Measurements from ENCODE around the gene CDK14. TPM values are rescaled to one million over a fixed set of nuclear protein-coding genes. Genes with fewer than 3 reads are reported as not detected.

CDK14 gene
- polyA plus RNA-seq, 3 donors, result 1.7 to 2.5 (median 2.1) TPM

GRCh38 chr7:90951986-90952954, 356.1 kb downstream of the CDK14 start:
- Histone ChIP-seq H3K9me3 (replicated peaks in 1 of 2; ENCODE audit: control insufficient read depth in 1 of 2, insufficient read depth in 1 of 2, low read length in 2 of 2) (no peaks in the 10 kb centered on the region), H3K79me2 (ENCODE audit: insufficient read depth, low read length) (no peaks in the 10 kb centered on the region), H2AFZ (ENCODE audit: insufficient read depth, low read depth, low read length, poor library complexity, severe bottlenecking) (no peak overlapping the region), H3K4me3 (replicated peaks in 1 of 3; ENCODE audit: low read depth in 2 of 3, low read length in 3 of 3) (no peak overlapping the region), H3K36me3 (replicated peaks in 1 of 2; ENCODE audit: control insufficient read depth in 1 of 2, insufficient read depth in 2 of 2, low read length in 2 of 2) (peaks cover 0 to 8% of the 10 kb centered on the region in 2 donors), H3K4me2 (replicated peaks; ENCODE audit: extremely low read depth, low read length, poor library complexity, severe bottlenecking) (no peak overlapping the region), H3K27me3 (ENCODE audit: control insufficient read depth in 2 of 2, insufficient read depth in 2 of 2, low read length in 2 of 2) (no peaks in the 10 kb centered on the region), H3K27ac (ENCODE audit: low read depth in 1 of 2, low read length in 2 of 2) (no peak overlapping the region), H3K4me1 (ENCODE audit: control insufficient read depth in 1 of 2, insufficient read depth in 2 of 2, low read length in 2 of 2) (no peaks in the 10 kb centered on the region), H3K9ac (ENCODE audit: insufficient read depth, low read length, poor library complexity, severe bottlenecking) (no peak overlapping the region), H4K20me1 (ENCODE audit: insufficient read depth, low read length) (no peaks in the 10 kb centered on the region)
- no peak for DNase-seq
- TF ChIP-seq, protein P1, sequence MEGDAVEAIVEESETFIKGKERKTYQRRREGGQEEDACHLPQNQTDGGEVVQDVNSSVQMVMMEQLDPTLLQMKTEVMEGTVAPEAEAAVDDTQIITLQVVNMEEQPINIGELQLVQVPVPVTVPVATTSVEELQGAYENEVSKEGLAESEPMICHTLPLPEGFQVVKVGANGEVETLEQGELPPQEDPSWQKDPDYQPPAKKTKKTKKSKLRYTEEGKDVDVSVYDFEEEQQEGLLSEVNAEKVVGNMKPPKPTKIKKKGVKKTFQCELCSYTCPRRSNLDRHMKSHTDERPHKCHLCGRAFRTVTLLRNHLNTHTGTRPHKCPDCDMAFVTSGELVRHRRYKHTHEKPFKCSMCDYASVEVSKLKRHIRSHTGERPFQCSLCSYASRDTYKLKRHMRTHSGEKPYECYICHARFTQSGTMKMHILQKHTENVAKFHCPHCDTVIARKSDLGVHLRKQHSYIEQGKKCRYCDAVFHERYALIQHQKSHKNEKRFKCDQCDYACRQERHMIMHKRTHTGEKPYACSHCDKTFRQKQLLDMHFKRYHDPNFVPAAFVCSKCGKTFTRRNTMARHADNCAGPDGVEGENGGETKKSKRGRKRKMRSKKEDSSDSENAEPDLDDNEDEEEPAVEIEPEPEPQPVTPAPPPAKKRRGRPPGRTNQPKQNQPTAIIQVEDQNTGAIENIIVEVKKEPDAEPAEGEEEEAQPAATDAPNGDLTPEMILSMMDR (IDR thresholded peaks at IDR 0.05), result no peak
- Mint-ChIP-seq H3K4me3 (no peak overlapping the region), H3K36me3 (peaks cover 3 to 12% of the 10 kb centered on the region in 2 donors), H3K9me3 (peaks cover 0 to 2% (median 0%) of the 10 kb centered on the region in 7 donors), H3K27me3 (ENCODE audit: low read depth in 3 of 3) (peaks cover 0 to 2% (median 0%) of the 10 kb centered on the region in 3 donors), H3K4me1 (no peaks in the 10 kb centered on the region), H3K27ac (no peak overlapping the region)
- no CpG with 5 or more reads among the region's 7 CpGs for WGBS (ENCODE audit: insufficient coverage)
- intact Hi-C loops (cut with micrococcal nuclease), result no loop called here

DNA sequence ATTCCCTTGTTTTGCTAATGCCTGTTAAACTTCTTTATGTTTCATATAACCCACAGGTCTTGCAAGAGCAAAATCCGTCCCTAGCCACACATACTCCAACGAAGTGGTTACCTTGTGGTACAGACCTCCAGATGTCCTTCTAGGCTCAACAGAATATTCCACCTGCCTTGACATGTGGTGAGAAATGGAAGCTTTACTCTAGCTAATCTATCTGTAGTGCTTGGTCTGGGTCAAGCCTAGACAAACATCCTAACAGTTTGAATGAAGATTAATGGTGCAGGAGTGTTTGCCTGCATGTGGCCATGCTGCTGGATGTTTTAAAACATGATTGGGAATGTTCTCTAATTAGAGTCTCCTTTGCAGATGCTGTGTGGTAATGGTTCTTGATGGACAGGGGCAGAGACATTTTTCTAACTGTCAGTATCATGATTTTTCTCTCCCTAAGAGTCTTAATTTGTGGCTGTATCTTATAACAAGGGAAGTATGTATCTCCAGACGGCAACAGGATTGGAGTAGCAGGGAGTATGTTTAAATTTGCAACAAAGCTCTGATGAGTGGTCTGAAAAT, 359.6 kb downstream of the CDK14 start:
- Mint-ChIP-seq H3K9me3 (peaks cover 0 to 3% (median 0%) of the 10 kb centered on the region in 7 donors), H3K4me3 (no peak overlapping the region), H3K27me3 (ENCODE audit: low read depth in 3 of 3) (peaks cover 0 to 2% (median 0%) of the 10 kb centered on the region in 3 donors), H3K4me1 (no peaks in the 10 kb centered on the region), H3K36me3 (peaks cover 3 to 20% of the 10 kb centered on the region in 2 donors), H3K27ac (peak overlapping the region in 1 of 7 donors; percentile 4)
- Histone ChIP-seq H4K20me1 (ENCODE audit: insufficient read depth, low read length) (no peaks in the 10 kb centered on the region), H3K9ac (ENCODE audit: insufficient read depth, low read length, poor library complexity, severe bottlenecking) (no peak overlapping the region), H3K27me3 (ENCODE audit: control insufficient read depth in 2 of 2, insufficient read depth in 2 of 2, low read length in 2 of 2) (no peaks in the 10 kb centered on the region), H3K4me1 (ENCODE audit: control insufficient read depth in 1 of 2, insufficient read depth in 2 of 2, low read length in 2 of 2) (no peaks in the 10 kb centered on the region), H2AFZ (ENCODE audit: insufficient read depth, low read depth, low read length, poor library complexity, severe bottlenecking) (no peak overlapping the region), H3K4me3 (replicated peaks in 1 of 3; ENCODE audit: low read depth in 2 of 3, low read length in 3 of 3) (no peak overlapping the region), H3K36me3 (replicated peaks in 1 of 2; ENCODE audit: control insufficient read depth in 1 of 2, insufficient read depth in 2 of 2, low read length in 2 of 2) (peaks cover 0 to 8% of the 10 kb centered on the region in 2 donors), H3K4me2 (replicated peaks; ENCODE audit: extremely low read depth, low read length, poor library complexity, severe bottlenecking) (no peak overlapping the region), H3K79me2 (ENCODE audit: insufficient read depth, low read length) (no peaks in the 10 kb centered on the region), H3K27ac (ENCODE audit: low read depth in 1 of 2, low read length in 2 of 2) (no peak overlapping the region), H3K9me3 (replicated peaks in 1 of 2; ENCODE audit: control insufficient read depth in 1 of 2, insufficient read depth in 1 of 2, low read length in 2 of 2) (no peaks in the 10 kb centered on the region)
- no peak for DNase-seq
- no CpG with 5 or more reads among the region's 3 CpGs for WGBS (ENCODE audit: insufficient coverage)
- TF ChIP-seq, protein P1 (IDR thresholded peaks at IDR 0.05), result no peak
- intact Hi-C loops (cut with micrococcal nuclease), result no loop called here
